ENCODE data around the gene MYOF. TPM values are rescaled to one million over a fixed set of nuclear protein-coding genes. Genes with fewer than 3 reads are reported as not detected.
A peak's percentile ranks its signal among the peaks of the same experiment; 100 is the strongest.
"Not testable (repeated sequence)": the region's sequence is repeated elsewhere in the genome, so short reads cannot be mapped to it uniquely, and the experiment has no call there.

MYOF gene
- total RNA-seq, 2 donors from 2014 or later: 106 to 110 TPM

- ATAC-seq (no peak), DNase-seq (no peak)
- intact Hi-C loops (cut with DNase I, micrococcal nuclease): no loop called here
Observed at GRCh38 chr10:93462881-93463280, 19.3 kb downstream of the MYOF start.

GRCh38 chr10:93462371-93462770 lies 19.8 kb downstream of the MYOF start:
- intact Hi-C loops (cut with DNase I, micrococcal nuclease): no loop called here
- DNase-seq (no peak), ATAC-seq (no peak)

- intact Hi-C loops (cut with DNase I, micrococcal nuclease): no loop called here
- ATAC-seq: peak; percentile 18
- peak in 1 of 2 donors; percentile 49 for DNase-seq
Observed at GRCh38 chr10:93461807-93462178, 20.3 kb downstream of the MYOF start.

GRCh38 chr10:93461109-93461806 lies 20.9 kb downstream of the MYOF start:
- no peak for DNase-seq
- intact Hi-C loops (cut with DNase I, micrococcal nuclease): no loop called here
- ATAC-seq: no peak

- ATAC-seq (peak; percentile 5), DNase-seq (no peak)
- intact Hi-C loops (cut with DNase I, micrococcal nuclease): no loop called here
Observed at GRCh38 chr10:93459466-93459865, 22.7 kb downstream of the MYOF start.

- intact Hi-C loops (cut with DNase I, micrococcal nuclease): no loop called here
- DNase-seq: peak; percentile 42 to 73
- ATAC-seq: peak; percentile 53
Observed at GRCh38 chr10:93458821-93459257, 23.3 kb downstream of the MYOF start.

- ATAC-seq: no peak
- intact Hi-C loops (cut with DNase I, micrococcal nuclease): no loop called here
- DNase-seq: peak in 1 of 2 donors; percentile 5
Observed at GRCh38 chr10:93457511-93457910, 24.6 kb downstream of the MYOF start.

GRCh38 chr10:93456480-93456879 lies 25.7 kb downstream of the MYOF start:
- DNase-seq (no peak), ATAC-seq (no peak)
- intact Hi-C loops (cut with DNase I, micrococcal nuclease): no loop called here

GRCh38 chr10:93454736-93455135 lies 27.4 kb downstream of the MYOF start:
- DNase-seq (no peak), ATAC-seq (no peak)
- intact Hi-C loops (cut with DNase I, micrococcal nuclease): no loop called here

GRCh38 chr10:93454146-93454545 lies 28.0 kb downstream of the MYOF start:
- intact Hi-C loops (cut with DNase I, micrococcal nuclease): no loop called here
- DNase-seq (no peak), ATAC-seq (no peak)

GRCh38 chr10:93452143-93452542 lies 30.0 kb downstream of the MYOF start:
- intact Hi-C loops (cut with DNase I, micrococcal nuclease): no loop called here
- DNase-seq: no peak
- no peak for ATAC-seq

- DNase-seq: peak in 1 of 2 donors; percentile 4
- ATAC-seq: no peak
- intact Hi-C loops (cut with DNase I, micrococcal nuclease): no loop called here
Observed at GRCh38 chr10:93451244-93451947, 30.7 kb downstream of the MYOF start.

- intact Hi-C loops (cut with DNase I, micrococcal nuclease): no loop called here
- ATAC-seq (no peak), DNase-seq (no peak)
Observed at GRCh38 chr10:93447970-93448369, 34.2 kb downstream of the MYOF start.

GRCh38 chr10:93447019-93447418 lies 35.1 kb downstream of the MYOF start:
- intact Hi-C loops (cut with DNase I, micrococcal nuclease): no loop called here
- ATAC-seq (no peak), DNase-seq (no peak)

GRCh38 chr10:93445978-93446720 lies 36.0 kb downstream of the MYOF start:
- intact Hi-C loops (cut with DNase I, micrococcal nuclease): no loop called here
- DNase-seq (no peak), ATAC-seq (no peak)

- intact Hi-C loops (cut with DNase I, micrococcal nuclease): no loop called here
Observed at GRCh38 chr10:93445097-93445960, 36.8 kb downstream of the MYOF start.

GRCh38 chr10:93443481-93443880 lies 38.7 kb downstream of the MYOF start:
- ATAC-seq (no peak), DNase-seq (no peak)
- intact Hi-C loops (cut with DNase I, micrococcal nuclease): no loop called here

More at GRCh38 chr10:93445097-93445960, 36.8 kb downstream of the MYOF start:
- ATAC-seq: peak; percentile 94
- peak; percentile 88 to 97 for DNase-seq

- intact Hi-C loops (cut with DNase I, micrococcal nuclease); ATAC-seq; DNase-seq: not testable (repeated sequence)
Observed at GRCh38 chr10:93442721-93443120, 39.4 kb downstream of the MYOF start.

GRCh38 chr10:93440591-93441091 lies 41.5 kb downstream of the MYOF start:
- intact Hi-C loops (cut with DNase I, micrococcal nuclease): no loop called here
- ATAC-seq (no peak), DNase-seq (no peak)

Measured in left colon (tissue), 2 donors.